ENCODE measurements around the gene LGALS7B.
"Not testable (repeated sequence)": the region's sequence is repeated elsewhere in the genome, so short reads cannot be mapped to it uniquely, and the experiment has no call there.

Gene LGALS7B

GRCh38 chr19:38825936-38826335 is 36.9 kb downstream of the LGALS7B start:
- not testable (repeated sequence) for DNase-seq

GRCh38 chr19:38826856-38827551 is 38.0 kb downstream of the LGALS7B start:
- DNase-seq: no peak

- DNase-seq: not testable (repeated sequence)
Observed at GRCh38 chr19:38829203-38829602, 40.2 kb downstream of the LGALS7B start.

- no peak for DNase-seq
Observed at GRCh38 chr19:38830039-38830733, 41.2 kb downstream of the LGALS7B start.

- DNase-seq: no peak
Observed at GRCh38 chr19:38831142-38831605, 42.2 kb downstream of the LGALS7B start.

- DNase-seq: no peak
Observed at GRCh38 chr19:38833092-38833425, 44.1 kb downstream of the LGALS7B start.

- DNase-seq: no peak
Observed at GRCh38 chr19:38834104-38834490, 45.1 kb downstream of the LGALS7B start.

- DNase-seq: no peak
Observed at GRCh38 chr19:38834590-38834989, 45.6 kb downstream of the LGALS7B start.

GRCh38 chr19:38836159-38836982 is 47.4 kb downstream of the LGALS7B start:
- no peak for DNase-seq

- DNase-seq: no peak
Observed at GRCh38 chr19:38836983-38837626, 48.1 kb downstream of the LGALS7B start.

- no peak for DNase-seq
Observed at GRCh38 chr19:38837656-38838121, 48.7 kb downstream of the LGALS7B start.

- no peak for DNase-seq
Observed at GRCh38 chr19:38838208-38838985, 49.4 kb downstream of the LGALS7B start.

GRCh38 chr19:38838986-38839761 is 50.2 kb downstream of the LGALS7B start:
- no peak for DNase-seq

GRCh38 chr19:38839816-38840582 is 51.0 kb downstream of the LGALS7B start:
- DNase-seq: no peak

GRCh38 chr19:38840583-38840968 is 51.6 kb downstream of the LGALS7B start:
- no peak for DNase-seq
